Activated T-cell treated with anti-CD3 and anti-CD28 coated beads for 4 hours (primary cell): ENCODE data around the gene ABHD16B.

Source experiments
- DNase-seq: peaks from one replicate; pipeline ENCODE4 v3.0.0-alpha.2; 2020

Gene ABHD16B

GRCh38 chr20:63861365-63861934 is at the start of gene ABHD16B:
ABHD16B (plus strand) TSS chr20:63861498; CDS start chr20:63861541, 43 bp downstream.
- DNase-seq, result no peak

- no peak for DNase-seq
Observed at GRCh38 chr20:63814891-63815614, 46.2 kb upstream of the ABHD16B start.

GRCh38 chr20:63815615-63816253 is 45.6 kb upstream of the ABHD16B start:
- no peak for DNase-seq

GRCh38 chr20:63819224-63819921 is 41.9 kb upstream of the ABHD16B start:
- no peak for DNase-seq

- no peak for DNase-seq
Observed at GRCh38 chr20:63821811-63822210, 39.5 kb upstream of the ABHD16B start.

- no peak for DNase-seq
Observed at GRCh38 chr20:63822276-63822696, 39.0 kb upstream of the ABHD16B start.

GRCh38 chr20:63823691-63824311 is 37.5 kb upstream of the ABHD16B start:
- DNase-seq, result no peak

GRCh38 chr20:63825331-63826118 is 35.8 kb upstream of the ABHD16B start:
- DNase-seq, result no peak

- no peak for DNase-seq
Observed at GRCh38 chr20:63826753-63827152, 34.5 kb upstream of the ABHD16B start.

GRCh38 chr20:63828124-63828523 is 33.2 kb upstream of the ABHD16B start:
- no peak for DNase-seq

- DNase-seq, result no peak
Observed at GRCh38 chr20:63828545-63828944, 32.8 kb upstream of the ABHD16B start.

GRCh38 chr20:63828951-63829350 is 32.3 kb upstream of the ABHD16B start:
- DNase-seq, result no peak

- no peak for DNase-seq
Observed at GRCh38 chr20:63829603-63829944, 31.7 kb upstream of the ABHD16B start.

GRCh38 chr20:63829945-63830835 is 31.1 kb upstream of the ABHD16B start:
- DNase-seq, result no peak

- DNase-seq, result no peak
Observed at GRCh38 chr20:63830841-63831588, 30.3 kb upstream of the ABHD16B start, which contains the start of gene ZBTB46. ZBTB46 (minus strand) TSS chr20:63831264; CDS start chr20:63790757, 40,507 bp downstream.

GRCh38 chr20:63831646-63831992 is 29.7 kb upstream of the ABHD16B start:
- DNase-seq, result no peak

GRCh38 chr20:63831993-63832686 is 29.2 kb upstream of the ABHD16B start:
- DNase-seq, result no peak

GRCh38 chr20:63833776-63834490 is 27.4 kb upstream of the ABHD16B start:
- no peak for DNase-seq

- no peak for DNase-seq
Observed at GRCh38 chr20:63834491-63834880, 26.8 kb upstream of the ABHD16B start.
